Heart right ventricle (tissue), 16 donors: ENCODE results near the gene TSPAN33. TPM values are rescaled to one million over a fixed set of nuclear protein-coding genes. Genes with fewer than 3 reads are reported as not detected.

ENCODE experiments used
- ATAC-seq, 8 donors: fragments of 200-7000 bp; cut with Tn5 transposase; one replicate each; pipeline ENCODE4 v1.9.1; 2020; ENCODE audit warnings: mild to moderate bottlenecking in 8 of 8, moderate library complexity in 8 of 8, moderate number of reproducible peaks in 1 of 8
- DNase-seq, 2 donors: peaks; one replicate each; pipeline ENCODE4 v3.0.0-alpha.2; 2020
- H3K27ac ChIP-seq, 10 donors: fragments of 200-600 bp; sonication (generic) in 2 of 10; one replicate each; pipeline versions ENCODE4 v1.5.0 to v1.8.0; 2020 to 2022; ENCODE audit warnings: mild to moderate bottlenecking in 3 of 10
- H3K27me3 ChIP-seq, 7 donors: fragments of 200-600 bp; one replicate each; pipeline ENCODE4 v1.8.0; 2021 to 2022; ENCODE audit warnings: mild to moderate bottlenecking in 2 of 7
- H3K36me3 ChIP-seq, 9 donors: fragments of 200-600 bp; sonication (generic) in 1 of 9; one replicate each; pipeline versions ENCODE4 v1.5.0 to v1.8.0; 2020 to 2022; ENCODE audit warnings: mild to moderate bottlenecking in 2 of 9
- H3K4me1 ChIP-seq, 9 donors: fragments of 200-600 bp; sonication (generic) in 1 of 9; one replicate each; pipeline versions ENCODE4 v1.5.0 to v1.8.0; 2020 to 2022; ENCODE audit warnings: mild to moderate bottlenecking in 4 of 9
- H3K4me3 ChIP-seq, 10 donors: fragments of 200-600 bp; sonication (generic) in 2 of 10; one replicate each; pipeline versions ENCODE4 v1.5.0 to v1.8.0; 2020 to 2022; ENCODE audit warnings: mild to moderate bottlenecking in 7 of 10, moderate library complexity in 2 of 10
- H3K9me3 ChIP-seq, 11 donors: fragments of 200-600 bp in 10 of 11; sonication (generic) in 2 of 11; one replicate each; pipeline versions ENCODE4 v1.5.0 to v1.8.0; 2013 to 2022; ENCODE audit warnings: mild to moderate bottlenecking in 2 of 11, control low read depth in 1 of 11, moderate library complexity in 1 of 11
- CTCF ChIP-seq, 9 donors: fragments of 200-600 bp; sonication (generic) in 2 of 9; IDR thresholded peaks; one replicate each; pipeline versions ENCODE4 v1.5.0 to v1.8.0; 2021 to 2022; ENCODE audit warnings: antibody characterized with exemption in 9 of 9, mild to moderate bottlenecking in 5 of 9, moderate library complexity in 1 of 9
- WGBS, 2 donors: extraction: QIAGEN DNeasy Blood & Tissue Kit; methylation state at CpG; one replicate each; pipeline ENCODE4 v1.1.7; 2013; ENCODE audit warnings: inconsistent platforms in 1 of 2; 5-methylcytosine and 5-hydroxymethylcytosine counted together
- intact Hi-C, 10 donors: fragments of 100-400 bp; cut with DNase I; formaldehyde crosslinking; loops; one replicate each; pipeline versions ENCODE4 v1.11.1 to v1.14.2; 2022
- polyA plus RNA-seq, 2 donors: library from polyadenylated mRNA; stranded (reverse); fragments of 200-250 nt; gene quantifications; one replicate each; pipeline ENCODE4 v1.2.3, GENCODE V29; 2013
- total RNA-seq, 10 donors: library from RNA; stranded (reverse); fragmentation: NEBNext Ultra II Directional in 3 of 10; extraction: Animal tissue kit (Norgen Biotek cat#: 25700) in 3 of 10; gene quantifications; one replicate each; pipeline versions ENCODE4 v1.2.1 to v1.2.4, GENCODE V29; 2021 to 2023
- donor health status: Arrhythmogenic right ventricular cardiomyopathy.
- donor health status: ischemic (EF 13 %, LVEDD 7.1; RV severe dilation, severe dysfunction).
- donor health status: healthy with polysubstance abuse.
- donor health status: DM: no; HTN: yes; CAD: no.
- donor health status: DM: no; HTN: no; CAD: no.
- donor health status: ischemic (EF 25% LVEDD 6.9; RV normal size, moderate dysfunction).
- donor health status: ischemic (EF 25% LVEDD 5.7; RV mildly dilated, moderate dysfunction).
- donor health status: healthy.
- donor health status: DM: yes; HTN: yes; CAD: no.
- donor health status: Ischemic cardiomyopathy.
- donor health status: ischemic (EF 35%, LVEDD 5.7; RV mildly dilated, moderate dysfunction).
- donor health status: nonischemic (EF 11% LVEDD 7.7; RV severe dilation, severe dysfunction).
- donor health status: DM: yes; HTN: yes; CAD: no.
- donor health status: PGD.
- donor health status: ischemic (EF 29% LVEDD 5.4; RV normal size, mild dysfunction).
- donor health status: nonischemic (EF 23%, LVEDD 6.1; RV moderate dilation, normal function).

TSPAN33 gene
- total and polyA plus RNA-seq, 12 donors, result 2.8 to 13.1 (median 8.6) TPM

DNA sequence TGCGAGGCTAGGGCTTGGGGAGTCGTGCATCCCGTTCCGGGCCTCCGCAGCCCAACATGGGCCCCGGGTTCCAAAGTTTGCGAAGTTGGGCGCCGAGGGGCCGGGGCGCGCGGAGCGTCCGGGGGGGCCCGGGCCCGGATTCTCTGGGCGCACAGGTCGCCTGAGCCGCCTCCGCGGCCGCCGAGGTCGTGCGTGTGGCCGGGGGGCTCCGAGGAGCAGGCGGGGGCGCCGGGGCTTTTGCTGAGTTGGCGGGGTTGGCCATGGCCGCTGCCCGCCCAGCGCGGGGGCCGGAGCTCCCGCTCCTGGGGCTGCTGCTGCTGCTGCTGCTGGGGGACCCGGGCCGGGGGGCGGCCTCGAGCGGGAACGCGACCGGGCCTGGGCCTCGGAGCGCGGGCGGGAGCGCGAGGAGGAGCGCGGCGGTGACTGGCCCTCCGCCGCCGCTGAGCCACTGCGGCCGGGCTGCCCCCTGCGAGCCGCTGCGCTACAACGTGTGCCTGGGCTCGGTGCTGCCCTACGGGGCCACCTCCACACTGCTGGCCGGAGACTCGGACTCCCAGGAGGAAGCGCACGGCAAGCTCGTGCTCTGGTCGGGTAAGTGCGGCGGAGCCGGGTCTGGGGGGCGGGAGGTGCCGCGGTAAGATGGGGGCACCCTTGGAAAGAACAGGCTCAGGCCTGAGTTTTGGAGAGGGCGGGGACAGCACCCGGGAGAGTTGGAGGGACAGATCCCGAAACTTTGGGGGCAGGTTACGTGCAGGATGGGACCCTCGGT, 44.6 kb downstream of the TSPAN33 start:
- 1% methylated on average over 80 to 83 of the region's 83 CpGs for WGBS, 2 donors

DNA sequence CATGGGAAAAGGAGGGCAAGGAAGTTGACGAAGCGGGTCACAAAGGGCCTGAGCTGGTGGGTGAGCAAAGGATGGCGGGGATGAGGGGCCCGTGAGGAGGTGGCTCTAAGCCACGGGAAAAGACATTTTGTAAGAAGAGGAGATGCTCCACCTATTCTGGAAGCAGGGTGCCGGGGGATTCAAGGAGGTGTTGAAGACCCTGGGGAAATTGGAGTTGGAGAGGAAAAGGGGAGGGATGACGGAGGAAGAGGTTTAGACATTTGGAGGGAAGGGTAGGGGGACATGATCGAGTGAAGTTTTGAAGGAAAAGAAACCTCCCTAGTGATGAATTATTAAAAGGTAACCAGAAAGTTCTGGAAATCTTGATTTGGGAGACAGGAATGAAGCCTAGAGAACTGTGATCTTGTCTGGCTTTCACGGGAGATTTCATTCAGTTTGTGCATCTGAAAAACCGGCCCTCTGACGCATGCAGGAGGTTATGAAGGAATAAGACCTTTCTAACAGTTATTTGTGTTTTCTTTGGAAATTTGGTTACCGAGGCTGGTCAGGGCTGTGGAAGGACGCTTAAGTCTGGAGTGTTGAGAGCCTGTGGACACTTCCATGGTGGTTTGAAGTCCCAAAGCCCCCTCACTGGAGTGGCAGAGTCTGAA, 45.3 kb downstream of the TSPAN33 start:
- no peaks in the 10 kb centered on the region for H3K9me3 ChIP-seq
- no peak overlapping the region for H3K27ac ChIP-seq
- peak overlapping the region; percentile 50 to 91 (median 79) for H3K4me3 ChIP-seq
- ATAC-seq (no peak), DNase-seq (no peak)
- no peaks in the 10 kb centered on the region for H3K36me3 ChIP-seq
- TF ChIP-seq CTCF (IDR thresholded peaks at IDR 0.05), result no peak
- WGBS, 2 donors, result 23 to 36% methylated on average over 13 of the region's 13 CpGs
- peaks cover 0 to 20% (median 12%) of the 10 kb centered on the region in 9 donors for H3K4me1 ChIP-seq
- H3K27me3 ChIP-seq, result peaks cover 0 to 43% (median 2%) of the 10 kb centered on the region in 7 donors
- intact Hi-C loops, result no loop called here

More for the DNA sequence above, 44.6 kb downstream of the TSPAN33 start:
- TF ChIP-seq CTCF (IDR thresholded peaks at IDR 0.05), result no peak
- Histone ChIP-seq H3K4me3 (peak overlapping the region; percentile 50 to 91 (median 79)), H3K36me3 (no peaks in the 10 kb centered on the region), H3K4me1 (peaks cover 0 to 20% (median 12%) of the 10 kb centered on the region in 9 donors), H3K9me3 (no peaks in the 10 kb centered on the region), H3K27me3 (peaks cover 0 to 43% (median 2%) of the 10 kb centered on the region in 7 donors), H3K27ac (peak overlapping the region in 6 of 10 donors; percentile 35 to 67 (median 58))
- DNase-seq, result peak in 1 of 2 donors; percentile 29
- peak; percentile 34 to 71 (median 52) for ATAC-seq
- intact Hi-C loops, result no loop called here

DNA sequence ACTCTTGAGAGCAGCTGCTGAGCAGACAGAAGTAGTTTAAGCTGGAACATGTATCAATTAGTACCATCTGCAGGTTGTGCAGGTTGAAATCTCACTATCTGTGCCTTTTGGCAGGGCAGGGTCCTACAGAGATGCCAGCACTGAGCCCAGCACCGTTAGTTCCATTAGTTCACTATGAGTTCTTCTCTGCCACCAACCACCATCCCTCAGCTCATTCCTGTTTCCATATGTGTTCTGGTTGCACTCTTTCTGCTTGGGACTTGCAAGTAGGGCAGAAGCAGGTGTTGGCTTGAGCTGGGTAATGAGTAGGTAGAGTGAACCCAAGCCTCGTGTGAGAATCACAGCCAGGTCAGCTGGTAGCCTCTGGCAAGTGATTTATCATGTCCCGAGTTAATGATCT, 46.8 kb downstream of the TSPAN33 start:
- TF ChIP-seq CTCF (IDR thresholded peaks at IDR 0.05), result no peak
- peaks cover 0 to 20% (median 12%) of the 10 kb centered on the region in 9 donors for H3K4me1 ChIP-seq
- no peaks in the 10 kb centered on the region for H3K36me3 ChIP-seq
- H3K27me3 ChIP-seq, result peaks cover 0 to 43% (median 2%) of the 10 kb centered on the region in 7 donors
- WGBS, 2 donors, result 85% methylated on average over 3 of the region's 3 CpGs
- ATAC-seq (no peak), DNase-seq (no peak)
- no peak overlapping the region for H3K4me3 ChIP-seq
- H3K27ac ChIP-seq, result no peak overlapping the region
- no peaks in the 10 kb centered on the region for H3K9me3 ChIP-seq
- intact Hi-C loops, result no loop called here

GRCh38 chr7:129193892-129194291, 49.4 kb downstream of the TSPAN33 start:
- H3K36me3 ChIP-seq, result no peaks in the 10 kb centered on the region
- peaks cover 0 to 18% (median 12%) of the 10 kb centered on the region in 9 donors for H3K4me1 ChIP-seq
- H3K27me3 ChIP-seq, result peaks cover 0 to 21% (median 2%) of the 10 kb centered on the region in 7 donors
- no peak for TF ChIP-seq CTCF (IDR thresholded peaks at IDR 0.05)
- ATAC-seq, result no peak
- no peak for DNase-seq
- no peak overlapping the region for H3K27ac ChIP-seq
- H3K9me3 ChIP-seq, result no peaks in the 10 kb centered on the region
- intact Hi-C loops, result no loop called here
- 79 to 97% methylated on average over 3 of the region's 3 CpGs for WGBS, 2 donors
- no peak overlapping the region for H3K4me3 ChIP-seq
